Measurements from ENCODE around the gene DYRK1B. TPM values are rescaled to one million over a fixed set of nuclear protein-coding genes. Genes with fewer than 3 reads are reported as not detected.

DYRK1B gene
- total RNA-seq, 6 experiments from 2014 or later, result 2.5 to 6.3 (median 4.4) TPM

GRCh38 chr19:39839678-39840327, 5.8 kb upstream of the DYRK1B start:
- H3K36me3 ChIP-seq, result peaks cover 0 to 46% (median 15%) of the 10 kb centered on the region in 4 donors
- H3K4me1 ChIP-seq, result peaks cover 0 to 12% (median 3%) of the 10 kb centered on the region in 4 donors
- TF ChIP-seq POLR2A (IDR thresholded peaks at IDR 0.05) (no peak), CTCF (IDR thresholded peaks at IDR 0.05) (no peak)
- H3K9me3 ChIP-seq, result no peaks in the 10 kb centered on the region
- ATAC-seq, result no peak
- H3K27me3 ChIP-seq, result no peaks in the 10 kb centered on the region
- no peak overlapping the region for H3K27ac ChIP-seq
- no peak overlapping the region for H3K4me3 ChIP-seq
- 87% methylated on average over 8 of the region's 13 CpGs for WGBS (ENCODE audit: insufficient coverage, low coverage, low lambda C conversion rate, missing lambda C conversion rate)
- DNase-seq, result no peak
- intact Hi-C loops (cut with DNase I), result loop anchor here in 1 of 2 donors (10.0 kb wide), 1 partner anchor 45 kb away; no protein-coding TSS in a partner anchor

- H3K4me3 ChIP-seq, result no peak overlapping the region
- peaks cover 0 to 6% (median 2%) of the 10 kb centered on the region in 4 donors for H3K4me1 ChIP-seq
- intact Hi-C loops (cut with DNase I), result no loop called here
- no peaks in the 10 kb centered on the region for H3K27me3 ChIP-seq
- ATAC-seq (no peak), DNase-seq (no peak)
- no peak overlapping the region for H3K27ac ChIP-seq
- TF ChIP-seq POLR2A (IDR thresholded peaks at IDR 0.05) (no peak), CTCF (IDR thresholded peaks at IDR 0.05) (no peak)
- H3K36me3 ChIP-seq, result peaks cover 0 to 46% (median 16%) of the 10 kb centered on the region in 4 donors
- WGBS (ENCODE audit: insufficient coverage, low coverage, low lambda C conversion rate, missing lambda C conversion rate), result 92% methylated on average over 2 of the region's 4 CpGs
- no peaks in the 10 kb centered on the region for H3K9me3 ChIP-seq
These were observed 4.6 kb upstream of the DYRK1B start for GRCh38 chr19:39838569-39838968.

- H3K27ac ChIP-seq, result no peak overlapping the region
- intact Hi-C loops (cut with DNase I), result no loop called here
- H3K9me3 ChIP-seq, result no peaks in the 10 kb centered on the region
- DNase-seq (no peak), ATAC-seq (no peak)
- 89% methylated on average over 3 of the region's 3 CpGs for WGBS (ENCODE audit: insufficient coverage, low coverage, low lambda C conversion rate, missing lambda C conversion rate)
- TF ChIP-seq POLR2A (IDR thresholded peaks at IDR 0.05), result no peak
- no peak for TF ChIP-seq CTCF (IDR thresholded peaks at IDR 0.05)
- H3K4me3 ChIP-seq, result no peak overlapping the region
- peaks cover 0 to 11% (median 2%) of the 10 kb centered on the region in 4 donors for H3K4me1 ChIP-seq
- no peaks in the 10 kb centered on the region for H3K27me3 ChIP-seq
- peaks cover 0 to 46% (median 16%) of the 10 kb centered on the region in 4 donors for H3K36me3 ChIP-seq
These were observed 4.0 kb upstream of the DYRK1B start for GRCh38 chr19:39837978-39838377.

- Histone ChIP-seq H3K4me1 (peaks cover 0 to 16% (median 3%) of the 10 kb centered on the region in 4 donors), H3K27ac (peak overlapping the region in 1 of 3 donors; percentile 52), H3K4me3 (peak overlapping the region; percentile 89 to 100 (median 94)), H3K9me3 (no peaks in the 10 kb centered on the region), H3K27me3 (no peaks in the 10 kb centered on the region), H3K36me3 (peaks cover 0 to 56% (median 20%) of the 10 kb centered on the region in 4 donors)
- intact Hi-C loops (cut with DNase I), result no loop called here
- ATAC-seq (no peak), DNase-seq (no peak)
- 31% methylated on average over 9 of the region's 19 CpGs for WGBS (ENCODE audit: insufficient coverage, low coverage, low lambda C conversion rate, missing lambda C conversion rate)
- TF ChIP-seq POLR2A (IDR thresholded peaks at IDR 0.05), result no peak
These were observed 402 bp upstream of the DYRK1B start for GRCh38 chr19:39834287-39834841.

- Histone ChIP-seq H3K4me3 (peak overlapping the region; percentile 89 to 100 (median 94)), H3K27me3 (no peaks in the 10 kb centered on the region), H3K9me3 (no peaks in the 10 kb centered on the region), H3K27ac (peak overlapping the region in 2 of 3 donors; percentile 44 to 73), H3K4me1 (peaks cover 0 to 16% (median 3%) of the 10 kb centered on the region in 4 donors), H3K36me3 (peaks cover 0 to 46% (median 14%) of the 10 kb centered on the region in 4 donors)
- ATAC-seq (no peak), DNase-seq (no peak)
- intact Hi-C loops (cut with DNase I), result no loop called here
- WGBS (ENCODE audit: insufficient coverage, low coverage, low lambda C conversion rate, missing lambda C conversion rate), result 10% methylated on average over 2 of the region's 24 CpGs
- no peak for TF ChIP-seq POLR2A (IDR thresholded peaks at IDR 0.05)
- TF ChIP-seq CTCF (IDR thresholded peaks at IDR 0.05), result no peak
These were observed 850 bp downstream of the DYRK1B start for GRCh38 chr19:39833160-39833463.
